HG02852 (cell line): Measurements from ENCODE around the gene CYP4X1.
"Not testable (repeated sequence)": the region's sequence is repeated elsewhere in the genome, so short reads cannot be mapped to it uniquely, and the experiment has no call there.

Experiments
- ATAC-seq: cut with Tn5 transposase; IDR thresholded peaks from one replicate; pipeline ENCODE4 v1.9.1; 2021; ENCODE audit warnings: mild to moderate bottlenecking, moderate library complexity; ENCODE audit not compliant: unreplicated experiment

CYP4X1 gene

GRCh38 chr1:47023268-47024140, at the start of gene CYP4X1:
Gene CYP4X1 (plus strand): TSS chr1:47023669. CDS start chr1:47023818, 149 bp downstream.
- ATAC-seq: no peak

- no peak for ATAC-seq
Observed at GRCh38 chr1:46983166-46983829, 40.2 kb upstream of the CYP4X1 start.

- ATAC-seq: no peak
Observed at GRCh38 chr1:46983830-46984586, 39.5 kb upstream of the CYP4X1 start.

GRCh38 chr1:46990541-46990940, 32.9 kb upstream of the CYP4X1 start:
- ATAC-seq: not testable (repeated sequence)

- ATAC-seq: no peak
Observed at GRCh38 chr1:46991083-46991923, 32.2 kb upstream of the CYP4X1 start.

- no peak for ATAC-seq
Observed at GRCh38 chr1:46996659-46997281, 26.7 kb upstream of the CYP4X1 start.

- ATAC-seq: no peak
Observed at GRCh38 chr1:47002211-47002610, 21.3 kb upstream of the CYP4X1 start.

GRCh38 chr1:47003896-47004403, 19.5 kb upstream of the CYP4X1 start:
- no peak for ATAC-seq

- not testable (repeated sequence) for ATAC-seq
Observed at GRCh38 chr1:47006437-47006836, 17.0 kb upstream of the CYP4X1 start.

- ATAC-seq: no peak
Observed at GRCh38 chr1:47013293-47013692, 10.2 kb upstream of the CYP4X1 start.

- no peak for ATAC-seq
Observed at GRCh38 chr1:47021070-47021469, 2.4 kb upstream of the CYP4X1 start.

- ATAC-seq: no peak
Observed at GRCh38 chr1:47024141-47024801, 802 bp downstream of the CYP4X1 start.

- ATAC-seq: no peak
Observed at GRCh38 chr1:47030170-47030805, 6.8 kb downstream of the CYP4X1 start.

- no peak for ATAC-seq
Observed at GRCh38 chr1:47031059-47031458, 7.6 kb downstream of the CYP4X1 start.

- ATAC-seq: no peak
Observed at GRCh38 chr1:47031585-47031984, 8.1 kb downstream of the CYP4X1 start.

GRCh38 chr1:47036764-47037163, 13.3 kb downstream of the CYP4X1 start:
- ATAC-seq: no peak

- ATAC-seq: no peak
Observed at GRCh38 chr1:47059376-47059775, 35.9 kb downstream of the CYP4X1 start.

- no peak for ATAC-seq
Observed at GRCh38 chr1:47067097-47067594, 43.7 kb downstream of the CYP4X1 start, which contains the start of gene CYP4Z1. Gene CYP4Z1 (plus strand): TSS chr1:47067231. CDS start chr1:47067491, 260 bp downstream.
